Stomach (tissue), 9 donors: ENCODE results near the gene RAD51AP1. TPM values are rescaled to one million over a fixed set of nuclear protein-coding genes. Genes with fewer than 3 reads are reported as not detected.

Experiments
- DNase-seq, 2 donors: peaks; one replicate each; pipeline versions ENCODE4 v3.0.0 to v3.0.0-alpha.2; 2013 to 2019
- H3K27ac ChIP-seq, 5 donors: fragments of 200-600 bp in 4 of 5; sonication (generic) in 4 of 5; one replicate each; pipeline ENCODE4 v1.5.1; 2013 to 2019; ENCODE audit warnings: mild to moderate bottlenecking in 1 of 5, moderate library complexity in 1 of 5
- H3K27me3 ChIP-seq, 3 donors: fragments of 200-600 bp; sonication (generic); one replicate each; pipeline ENCODE4 v1.5.1; 2017 to 2019; ENCODE audit warnings: mixed run types in 1 of 3
- H3K36me3 ChIP-seq, 4 donors: fragments of 200-600 bp; sonication (generic); 1 replicate in 3 of 4; 2 replicates in 1 of 4; pipeline ENCODE4 v1.5.1; 2016 to 2019
- H3K4me1 ChIP-seq, 4 donors: fragments of 200-600 bp; sonication (generic); one replicate each; pipeline ENCODE4 v1.5.1; 2016 to 2019
- H3K4me3 ChIP-seq, 4 donors: fragments of 200-600 bp; sonication (generic) in 3 of 4; one replicate each; pipeline ENCODE4 v1.5.1; 2016 to 2019; ENCODE audit warnings: mild to moderate bottlenecking in 1 of 4
- H3K9me3 ChIP-seq, 4 donors: fragments of 200-600 bp; sonication (generic); one replicate each; pipeline ENCODE4 v1.5.1; 2016 to 2019
- CTCF ChIP-seq, 7 experiments: fragments of 450-650 bp in 4 of 7; fragments of 200-600 bp in 3 of 7; sonication (generic) in 3 of 7; IDR thresholded peaks; one replicate each; pipeline ENCODE4 v1.5.1; 2016 to 2019; ENCODE audit warnings: antibody characterized with exemption in 7 of 7, control low read depth in 2 of 7, mild to moderate bottlenecking in 1 of 7
- EP300 ChIP-seq: sonication (generic); formaldehyde crosslinking; IDR thresholded peaks from one replicate; pipeline ENCODE4 v1.6.1; 2017; ENCODE audit warnings: antibody characterized with exemption
- POLR2A ChIP-seq, 4 donors: fragments of 450-650 bp; IDR thresholded peaks; one replicate each; pipeline ENCODE4 v1.6.1; 2016; ENCODE audit warnings: antibody characterized with exemption in 4 of 4, control low read depth in 2 of 4, mild to moderate bottlenecking in 1 of 4, moderate library complexity in 1 of 4
- POLR2AphosphoS5 ChIP-seq, 3 donors: sonication (generic); formaldehyde crosslinking; IDR thresholded peaks; one replicate each; pipeline ENCODE4 v1.6.1; 2016; ENCODE audit warnings: antibody characterized with exemption in 3 of 3
- WGBS, 5 donors: extraction: QIAGEN DNeasy Blood & Tissue Kit in 3 of 5; methylation state at CpG; one replicate each; pipeline versions ENCODE4 v1.1.5 to v1.1.7; 2013 to 2018; 5-methylcytosine and 5-hydroxymethylcytosine counted together
- intact Hi-C: fragments of 100-400 bp; cut with DNase I; formaldehyde crosslinking; loops from one replicate; pipeline ENCODE4 v1.15.1; 2023; ENCODE audit warnings: low total_unique reads
- polyA plus RNA-seq, 3 donors: library from polyadenylated mRNA; stranded (reverse); fragments of 200-250 nt; gene quantifications; one replicate each; pipeline ENCODE4 v1.2.3, GENCODE V29; 2013
- total RNA-seq, 5 donors: library from RNA; depleted of rRNA; stranded (reverse); fragments of >200 nt; gene quantifications; one replicate each; pipeline versions ENCODE4 v1.1.0 to v1.2.3, GENCODE V29; 2014 to 2016
- donor health status: healthy with polysubstance abuse.
- donor health status: Bipolar disorder and iron deficiency.
- donor health status: healthy.

RAD51AP1 gene
- total and polyA plus RNA-seq, 8 donors, result 2.5 to 20.2 (median 5.0) TPM; not detected in 1

- TF ChIP-seq POLR2A (IDR thresholded peaks at IDR 0.05), result no peak
- TF ChIP-seq CTCF (IDR thresholded peaks at IDR 0.05), result no peak
- no peak for TF ChIP-seq POLR2AphosphoS5 (IDR thresholded peaks at IDR 0.05)
- no peak for TF ChIP-seq EP300
- Histone ChIP-seq H3K27me3 (no peaks in the 10 kb centered on the region), H3K9me3 (no peaks in the 10 kb centered on the region), H3K4me3 (no peak overlapping the region), H3K36me3 (peaks cover 5 to 82% (median 78%) of the 10 kb centered on the region in 4 donors), H3K27ac (no peak overlapping the region), H3K4me1 (no peaks in the 10 kb centered on the region)
- no peak for DNase-seq
- WGBS, 5 donors, result 66 to 85% (median 76%) methylated on average over 1 of the region's 1 CpG
- intact Hi-C loops, result loop anchor here (10.0 kb wide), 1 partner anchor 215 kb away; no protein-coding TSS in a partner anchor
These were observed 8.5 kb upstream of the RAD51AP1 start for GRCh38 chr12:4530160-4530559.

- peaks cover 5 to 79% (median 75%) of the 10 kb centered on the region in 4 donors for H3K36me3 ChIP-seq
These were observed 7.6 kb upstream of the RAD51AP1 start for GRCh38 chr12:4530982-4531586.

GRCh38 chr12:4535092-4535491 lies 3.6 kb upstream of the RAD51AP1 start:
- H3K9me3 ChIP-seq, result no peaks in the 10 kb centered on the region
- H3K4me1 ChIP-seq, result peaks cover 7 to 30% (median 23%) of the 10 kb centered on the region in 4 donors
- no peaks in the 10 kb centered on the region for H3K27me3 ChIP-seq
- no peak overlapping the region for H3K27ac ChIP-seq
- no peak overlapping the region for H3K4me3 ChIP-seq
- TF ChIP-seq POLR2AphosphoS5 (IDR thresholded peaks at IDR 0.05) (no peak), POLR2A (IDR thresholded peaks at IDR 0.05) (no peak), CTCF (IDR thresholded peaks at IDR 0.05) (no peak), EP300 (no peak)
- intact Hi-C loops, result loop anchor here (10.0 kb wide), 1 partner anchor 220 kb away; no protein-coding TSS in a partner anchor
- DNase-seq, result no peak
- peaks cover 5 to 52% (median 52%) of the 10 kb centered on the region in 4 donors for H3K36me3 ChIP-seq
- 88 to 95% (median 93%) methylated on average over 4 of the region's 4 CpGs for WGBS, 5 donors

More at GRCh38 chr12:4530982-4531586, 7.6 kb upstream of the RAD51AP1 start:
- no peak for TF ChIP-seq POLR2A (IDR thresholded peaks at IDR 0.05)
- no peak for TF ChIP-seq POLR2AphosphoS5 (IDR thresholded peaks at IDR 0.05)
- intact Hi-C loops, result loop anchor here (10.0 kb wide), 1 partner anchor 216 kb away; no protein-coding TSS in a partner anchor
- Histone ChIP-seq H3K9me3 (no peaks in the 10 kb centered on the region), H3K4me3 (no peak overlapping the region), H3K4me1 (peaks cover 0 to 3% (median 0%) of the 10 kb centered on the region in 4 donors), H3K27ac (no peak overlapping the region), H3K27me3 (no peaks in the 10 kb centered on the region)
- DNase-seq, result no peak
- WGBS, 5 donors, result 78 to 87% (median 82%) methylated on average over 6 of the region's 6 CpGs

GRCh38 chr12:4535871-4536270 lies 2.8 kb upstream of the RAD51AP1 start:
- peaks cover 7 to 31% (median 24%) of the 10 kb centered on the region in 4 donors for H3K4me1 ChIP-seq
- intact Hi-C loops, result loop anchor here (10.0 kb wide), 1 partner anchor 221 kb away; no protein-coding TSS in a partner anchor
- no peak overlapping the region for H3K4me3 ChIP-seq
- no peak overlapping the region for H3K27ac ChIP-seq
- 60 to 76% (median 69%) methylated on average over 2 of the region's 2 CpGs for whole genome bisulfite sequencing, 5 donors
- no peaks in the 10 kb centered on the region for H3K9me3 ChIP-seq
- DNase-seq, result no peak
- H3K36me3 ChIP-seq, result peaks cover 5 to 44% (median 44%) of the 10 kb centered on the region in 4 donors
- TF ChIP-seq POLR2A (IDR thresholded peaks at IDR 0.05) (no peak), POLR2AphosphoS5 (IDR thresholded peaks at IDR 0.05) (no peak), CTCF (IDR thresholded peaks at IDR 0.05) (no peak), EP300 (no peak)
- H3K27me3 ChIP-seq, result no peaks in the 10 kb centered on the region
